RWPE1 (cell line): Measurements from ENCODE around the gene COMP.

Source experiments
- CTCF ChIA-PET: fragments of 350-600 bp; sonication (Branson Sonifier 250); formaldehyde crosslinking; extraction: SDS; loops from one replicate; lab custom pipeline; 2021; lab: Yijun Ruan, JAX
- POLR2A ChIA-PET: fragments of 400-600 bp; formaldehyde crosslinking; extraction: SDS; loops from one replicate; lab custom pipeline; 2020; ENCODE audit warnings: antibody characterized with exemption; ENCODE audit not compliant: low non-redundant PET; lab: Yijun Ruan, JAX
- DNase-seq: peaks from one replicate; pipeline ENCODE4 v3.0.0; 2012; ENCODE audit warnings: low spot score
- H3K27ac ChIP-seq: fragments of 450-650 bp; 2 replicates; pipeline ENCODE4 v1.5.1; 2017
- CTCF ChIP-seq: fragments of 450-650 bp; conservative IDR thresholded peaks from 2 replicates; pipeline ENCODE4 v1.5.1; 2017; ENCODE audit warnings: low read depth, mild to moderate bottlenecking

Gene COMP

GRCh38 chr19:18760440-18761383 is 30.4 kb downstream of the COMP start:
- H3K27ac ChIP-seq: peak overlapping the region; percentile 95
- ChIA-PET CTCF (no interaction called here), POLR2A (no interaction called here)
- no peak for TF ChIP-seq CTCF
- DNase-seq: no peak

- H3K27ac ChIP-seq: peak overlapping the region; percentile 92
- DNase-seq: no peak
- CTCF ChIA-PET: no interaction called here
- POLR2A ChIA-PET: no interaction called here
- TF ChIP-seq CTCF: no peak
Observed at GRCh38 chr19:18759995-18760426, 31.1 kb downstream of the COMP start.

- H3K27ac ChIP-seq: peak overlapping the region; percentile 92
- no peak for DNase-seq
- TF ChIP-seq CTCF: no peak
- POLR2A ChIA-PET: no interaction called here
- CTCF ChIA-PET: no interaction called here
Observed at GRCh38 chr19:18759304-18759994, 31.7 kb downstream of the COMP start.

GRCh38 chr19:18756896-18757295 is 34.2 kb downstream of the COMP start:
- TF ChIP-seq CTCF: no peak
- ChIA-PET CTCF (no interaction called here), POLR2A (interaction anchor here (0.6 kb wide), 1 partner anchor 227 kb away, joined by 4 read pairs; no protein-coding TSS in a partner anchor)
- peak overlapping the region; percentile 92 for H3K27ac ChIP-seq
- DNase-seq: peak; percentile 78

GRCh38 chr19:18754501-18754900 is 36.6 kb downstream of the COMP start:
- ChIA-PET CTCF (no interaction called here), POLR2A (no interaction called here)
- TF ChIP-seq CTCF: no peak
- no peak for DNase-seq
- no peak overlapping the region for H3K27ac ChIP-seq

- no peak for TF ChIP-seq CTCF
- peak overlapping the region; percentile 16 for H3K27ac ChIP-seq
- ChIA-PET CTCF (no interaction called here), POLR2A (no interaction called here)
- DNase-seq: no peak
Observed at GRCh38 chr19:18751571-18751970, 39.5 kb downstream of the COMP start.
